WTC11 (cell line): Measurements from ENCODE around the gene LSM2.

Experiments
- AFF4 ChIP-seq: sonication (generic); formaldehyde crosslinking; IDR thresholded peaks from 2 replicates; pipeline ENCODE4 v1.8.1; 2023; ENCODE audit warnings: mild to moderate bottlenecking, missing genetic modification reagents, borderline replicate concordance
- CREB1 ChIP-seq: sonication (generic); formaldehyde crosslinking; IDR thresholded peaks from 2 replicates; pipeline ENCODE4 v1.8.0; 2023; ENCODE audit warnings: mild to moderate bottlenecking, missing genetic modification reagents
- CTCF ChIP-seq: fragments of 200-600 bp; IDR thresholded peaks from 2 replicates; pipeline ENCODE4 v1.8.0; 2022; ENCODE audit warnings: antibody characterized with exemption
- E2F4 ChIP-seq: sonication (generic); formaldehyde crosslinking; IDR thresholded peaks from 2 replicates; pipeline ENCODE4 v1.8.1; 2022; ENCODE audit warnings: low read depth, mild to moderate bottlenecking, moderate library complexity, missing genetic modification reagents, borderline replicate concordance
- EMX1 ChIP-seq: fragments of 250-450 bp; sonication (Bioruptor Pico); IDR thresholded peaks from 2 replicates; pipeline ENCODE4 v1.8.0; 2021; ENCODE audit warnings: mild to moderate bottlenecking
- HMGXB4 ChIP-seq: sonication (generic); formaldehyde crosslinking; IDR thresholded peaks from 2 replicates; pipeline ENCODE4 v1.8.1; 2023; ENCODE audit warnings: mild to moderate bottlenecking, moderate library complexity, missing genetic modification reagents
- ZMAT4 ChIP-seq: fragments of 250-450 bp; sonication (Bioruptor Pico); IDR thresholded peaks from 2 replicates; pipeline ENCODE4 v1.9.0; 2021; ENCODE audit warnings: mild to moderate bottlenecking
- ZNF219 ChIP-seq: sonication (generic); formaldehyde crosslinking; IDR thresholded peaks from 2 replicates; pipeline ENCODE4 v1.8.0; 2023; ENCODE audit warnings: missing genetic modification reagents, mild to moderate bottlenecking, borderline replicate concordance

GRCh38 chr6:31851485-31851832 lies 44.7 kb upstream of the LSM2 start:
- TF ChIP-seq ZMAT4 (CRISPR knock-in tag) (no peak), ZNF219 (CRISPR knock-in tag) (no peak), HMGXB4 (no peak), CTCF (no peak), CREB1 (no peak), EMX1 (CRISPR knock-in tag) (no peak), AFF4 (CRISPR knock-in tag) (no peak), E2F4 (CRISPR knock-in tag) (no peak)
